A673 (cell line): ENCODE data around the gene FTO.

Experiments used
- CTCF ChIP-seq: fragments of 300-800, 200-600 bp; sonication (generic); conservative IDR thresholded peaks from 2 replicates; pipeline ENCODE4 v1.5.1; 2017; ENCODE audit warnings: low read depth, mild to moderate bottlenecking, antibody characterized with exemption, low read length, moderate library complexity, mixed read lengths
- EZH2 ChIP-seq: fragments of 200-600 bp; sonication (generic); IDR thresholded peaks from 2 replicates; pipeline ENCODE4 v1.6.1; 2017; ENCODE audit warnings: borderline replicate concordance, low read depth, mild to moderate bottlenecking, mixed read lengths, antibody characterized with exemption, low read length; ENCODE audit not compliant: poor library complexity, severe bottlenecking

GRCh38 chr16:53770641-53771040 lies 66.7 kb downstream of the FTO start:
- TF ChIP-seq CTCF (no peak), EZH2 (no peak)
